SHP77 treated with DMSO at 0.1 percent for 48 hours (cell line): ENCODE data around the gene EPHB1.
"Not testable (repeated sequence)": the region's sequence is repeated elsewhere in the genome, so short reads cannot be mapped to it uniquely, and the experiment has no call there.

Experiments
- DNase-seq: peaks from one replicate; lab custom pipeline; 2025; lab: John Stamatoyannopoulos, UW

EPHB1 gene

GRCh38 chr3:135084405-135084804, 289.3 kb downstream of the EPHB1 start:
- no peak for DNase-seq

- DNase-seq, result no peak
Measured at GRCh38 chr3:135084976-135085375, 289.9 kb downstream of the EPHB1 start.

GRCh38 chr3:135085652-135086436, 290.8 kb downstream of the EPHB1 start:
- DNase-seq, result no peak

GRCh38 chr3:135087782-135088181, 292.7 kb downstream of the EPHB1 start:
- DNase-seq, result no peak

- no peak for DNase-seq
Measured at GRCh38 chr3:135089451-135089850, 294.4 kb downstream of the EPHB1 start.

- no peak for DNase-seq
Measured at GRCh38 chr3:135090020-135090717, 295.1 kb downstream of the EPHB1 start.

GRCh38 chr3:135091946-135092345, 296.9 kb downstream of the EPHB1 start:
- DNase-seq, result no peak

GRCh38 chr3:135093121-135093520, 298.1 kb downstream of the EPHB1 start:
- DNase-seq, result no peak

GRCh38 chr3:135097276-135097946, 302.4 kb downstream of the EPHB1 start:
- no peak for DNase-seq

- no peak for DNase-seq
Measured at GRCh38 chr3:135099734-135100355, 304.8 kb downstream of the EPHB1 start.

- no peak for DNase-seq
Measured at GRCh38 chr3:135100366-135100765, 305.3 kb downstream of the EPHB1 start.

- no peak for DNase-seq
Measured at GRCh38 chr3:135103917-135104316, 308.9 kb downstream of the EPHB1 start.

GRCh38 chr3:135106445-135106844, 311.4 kb downstream of the EPHB1 start:
- no peak for DNase-seq

- DNase-seq, result no peak
Measured at GRCh38 chr3:135107043-135107442, 312.0 kb downstream of the EPHB1 start.

- DNase-seq, result no peak
Measured at GRCh38 chr3:135109681-135110080, 314.6 kb downstream of the EPHB1 start.

GRCh38 chr3:135114551-135114950, 319.5 kb downstream of the EPHB1 start:
- not testable (repeated sequence) for DNase-seq

GRCh38 chr3:135117977-135118376, 322.9 kb downstream of the EPHB1 start:
- DNase-seq, result no peak

- no peak for DNase-seq
Measured at GRCh38 chr3:135118792-135119191, 323.7 kb downstream of the EPHB1 start.

- no peak for DNase-seq
Measured at GRCh38 chr3:135125171-135125801, 330.2 kb downstream of the EPHB1 start.

GRCh38 chr3:135127946-135128470, 332.9 kb downstream of the EPHB1 start:
- no peak for DNase-seq

GRCh38 chr3:135128818-135129217, 333.8 kb downstream of the EPHB1 start:
- DNase-seq, result no peak

- no peak for DNase-seq
Measured at GRCh38 chr3:135131290-135131689, 336.2 kb downstream of the EPHB1 start.
